Central memory CD4-positive, alpha-beta T cell (primary cell): ENCODE results near the gene SIPA1L3.
"Not testable (repeated sequence)": the region's sequence is repeated elsewhere in the genome, so short reads cannot be mapped to it uniquely, and the experiment has no call there.

Experiments used
- DNase-seq: peaks from one replicate; pipeline ENCODE4 v3.0.0; 2022
- total RNA-seq, 3 experiments: gene quantifications; one replicate each; lab custom pipeline; 2026; lab: John Stamatoyannopoulos, UW

SIPA1L3 gene
- total RNA-seq = 29.8 to 44.7 (median 35.1) reads per million in 3 experiments

GRCh38 chr19:37906869-37907734 lies at the start of gene SIPA1L3:
Gene SIPA1L3 (plus strand): TSS chr19:37907208. CDS start chr19:38081566, 174,358 bp downstream.
- peak; percentile 88 for DNase-seq

GRCh38 chr19:37864501-37864900 lies 42.5 kb upstream of the SIPA1L3 start:
- DNase-seq = no peak

GRCh38 chr19:37865930-37866329 lies 41.1 kb upstream of the SIPA1L3 start:
- DNase-seq = not testable (repeated sequence)

GRCh38 chr19:37867831-37868230 lies 39.2 kb upstream of the SIPA1L3 start:
- no peak for DNase-seq

- DNase-seq = no peak
These were observed 37.2 kb upstream of the SIPA1L3 start for GRCh38 chr19:37869766-37870340.

GRCh38 chr19:37872383-37872782 lies 34.6 kb upstream of the SIPA1L3 start:
- DNase-seq = no peak

- no peak for DNase-seq
These were observed 32.2 kb upstream of the SIPA1L3 start for GRCh38 chr19:37874784-37875183.

- no peak for DNase-seq
These were observed 31.0 kb upstream of the SIPA1L3 start for GRCh38 chr19:37876032-37876431.

- no peak for DNase-seq
These were observed 29.9 kb upstream of the SIPA1L3 start for GRCh38 chr19:37877147-37877546.

GRCh38 chr19:37885392-37885791 lies 21.6 kb upstream of the SIPA1L3 start:
- no peak for DNase-seq

GRCh38 chr19:37886571-37886970 lies 20.4 kb upstream of the SIPA1L3 start:
- no peak for DNase-seq

GRCh38 chr19:37893845-37894575 lies 13.0 kb upstream of the SIPA1L3 start:
- DNase-seq = no peak

- no peak for DNase-seq
These were observed 10.8 kb upstream of the SIPA1L3 start for GRCh38 chr19:37896180-37896579.

GRCh38 chr19:37899453-37899852 lies 7.6 kb upstream of the SIPA1L3 start:
- DNase-seq = no peak

GRCh38 chr19:37899966-37900365 lies 7.0 kb upstream of the SIPA1L3 start:
- DNase-seq = no peak

- peak; percentile 69 for DNase-seq
These were observed 4.3 kb upstream of the SIPA1L3 start for GRCh38 chr19:37902668-37903067.

GRCh38 chr19:37903096-37903495 lies 3.9 kb upstream of the SIPA1L3 start:
- DNase-seq = no peak

GRCh38 chr19:37905946-37906868 lies 801 bp upstream of the SIPA1L3 start, which contains the start of gene WDR87:
Gene WDR87 (minus strand): TSS chr19:37906594. CDS start chr19:37898239, 8,355 bp downstream.
- DNase-seq = peak; percentile 45

- no peak for DNase-seq
These were observed 887 bp downstream of the SIPA1L3 start for GRCh38 chr19:37907735-37908455.

- DNase-seq = no peak
These were observed 2.7 kb downstream of the SIPA1L3 start for GRCh38 chr19:37909661-37910199.

GRCh38 chr19:37914908-37915307 lies 7.9 kb downstream of the SIPA1L3 start:
- no peak for DNase-seq
